GM12878 (cell line): Measurements from ENCODE around the gene NHLRC3. TPM values are rescaled to one million over a fixed set of nuclear protein-coding genes. Genes with fewer than 3 reads are reported as not detected.
"Not testable (repeated sequence)": the region's sequence is repeated elsewhere in the genome, so short reads cannot be mapped to it uniquely, and the experiment has no call there.

Experiments
- ATAC-seq: fragments of 200-7000 bp; cut with Tn5 transposase; 3 replicates; pipeline ENCODE4 v1.9.1; 2020; ENCODE audit warnings: mild to moderate bottlenecking, moderate library complexity
- BruUV-seq: library from RNA; stranded (reverse); fragments of 400-500 nt; replicated peaks from 2 replicates; lab custom pipeline; 2021; lab: Mats Ljungman, UMichigan
- CTCF ChIA-PET: fragments of 300-600 bp; sonication (Branson Sonifier 250); formaldehyde crosslinking; extraction: SDS; loops from one replicate; lab custom pipeline; 2021; ENCODE audit warnings: inconsistent platforms; lab: Yijun Ruan, JAX
- POLR2A ChIA-PET: fragments of 350-600 bp; formaldehyde crosslinking; extraction: SDS; loops from one replicate; lab custom pipeline; 2021; ENCODE audit warnings: inconsistent platforms; lab: Charles Lee
- RAD21 ChIA-PET: fragments of 300-600 bp; sonication (Branson Sonifier 250); formaldehyde crosslinking; loops from one replicate; lab custom pipeline; 2023; ENCODE audit warnings: antibody characterized with exemption; ENCODE audit not compliant: unreplicated experiment; lab: Charles Lee
- SMC1A ChIA-PET: fragments of 300-600 bp; sonication (Branson Sonifier 250); formaldehyde crosslinking; loops from one replicate; lab custom pipeline; 2023; ENCODE audit not compliant: unreplicated experiment, uncharacterized antibody; lab: Charles Lee
- DNase-seq: peaks from one replicate; pipeline ENCODE4 v3.0.0-alpha.2; 2011; ENCODE audit warnings: low read depth, low spot score
- FAIRE-seq: peaks from 3 replicates; lab custom pipeline; 2011; peaks lifted over from hg19 to GRCh38; lab: Jason Lieb, UNC
- H2AFZ ChIP-seq: 2 replicates; pipeline ENCODE4 v1.6.0; 2011; ENCODE audit warnings: low read depth, low read length, control low read depth; ENCODE audit not compliant: control insufficient read depth
- H3K27ac ChIP-seq: 2 replicates; pipeline ENCODE4 v1.5.1; 2011; ENCODE audit warnings: control low read depth; ENCODE audit not compliant: control insufficient read depth, insufficient read depth
- H3K27me3 ChIP-seq, 2 experiments: replicated peaks in 1 of 2; 2 replicates each; pipeline versions ENCODE4 v1.6.0 to v1.6.1; 2011; ENCODE audit warnings: low read length in 1 of 2; ENCODE audit not compliant: control insufficient read depth in 2 of 2, insufficient read depth in 2 of 2
- H3K36me3 ChIP-seq, 2 experiments: 2 replicates each; pipeline ENCODE4 v1.5.1; 2011; ENCODE audit warnings: low read length in 1 of 2; ENCODE audit not compliant: control insufficient read depth in 2 of 2, insufficient read depth in 2 of 2
- H3K4me1 ChIP-seq: 2 replicates; pipeline ENCODE4 v1.6.1; 2011; ENCODE audit warnings: mild to moderate bottlenecking, low read length, moderate library complexity, mixed read lengths; ENCODE audit not compliant: control insufficient read depth, insufficient read depth
- H3K4me2 ChIP-seq: 2 replicates; pipeline ENCODE4 v1.6.0; 2011; ENCODE audit warnings: control low read depth; ENCODE audit not compliant: control insufficient read depth, insufficient read depth
- H3K4me3 ChIP-seq: fragments of 200-600 bp; sonication (generic); 2 replicates; pipeline ENCODE4 v1.5.1; 2016
- H3K79me2 ChIP-seq: 2 replicates; pipeline ENCODE4 v1.6.0; 2011; ENCODE audit warnings: low read length; ENCODE audit not compliant: control insufficient read depth, insufficient read depth
- H3K9ac ChIP-seq: 2 replicates; pipeline ENCODE4 v1.8.0; 2011; ENCODE audit warnings: low read length, control low read depth, mixed read lengths; ENCODE audit not compliant: control insufficient read depth, insufficient read depth
- H3K9me3 ChIP-seq: replicated peaks from 3 replicates; pipeline ENCODE4 v1.5.1; 2011; ENCODE audit warnings: mild to moderate bottlenecking, low read length; ENCODE audit not compliant: control insufficient read depth, insufficient read depth
- H4K20me1 ChIP-seq: 2 replicates; pipeline ENCODE4 v1.6.0; 2011; ENCODE audit not compliant: control insufficient read depth, insufficient read depth
- CBX5 ChIP-seq: sonication (generic); IDR thresholded peaks from 2 replicates; pipeline ENCODE4 v1.6.1; 2016; ENCODE audit warnings: low read depth, moderate library complexity, mild to moderate bottlenecking, inconsistent platforms
- PKNOX1 ChIP-seq: fragments of 450-650 bp; IDR thresholded peaks from 2 replicates; pipeline ENCODE4 v1.6.1; 2016; ENCODE audit warnings: mild to moderate bottlenecking
- STAT3 ChIP-seq: IDR thresholded peaks from 2 replicates; pipeline ENCODE4 v1.6.1; 2011; ENCODE audit warnings: low read depth, low read length, improper control_type of control experiment
- TBL1XR1 ChIP-seq: IDR thresholded peaks from 2 replicates; pipeline ENCODE4 v1.6.1; 2012; ENCODE audit warnings: low read depth, low read length, improper control_type of control experiment
- WGBS: methylation state at CpG from one replicate; pipeline ENCODE4 v1.1.6; 2016; ENCODE audit warnings: low lambda C conversion rate; ENCODE audit not compliant: insufficient replicate concordance, insufficient coverage; ENCODE audit errors: missing lambda C conversion rate; 5-methylcytosine and 5-hydroxymethylcytosine counted together
- in situ Hi-C: fragments of 300-500 bp; cut with MboI; formaldehyde crosslinking; loops from 9 replicates; pipeline ENCODE4 v1.14.3; 2018; ENCODE audit warnings: mixed read lengths
- intact Hi-C: fragments of 100-400 bp; cut with micrococcal nuclease; formaldehyde crosslinking; loops from one replicate; pipeline ENCODE4 v1.14.2; 2022; ENCODE audit not compliant: unreplicated experiment
- polyA plus RNA-seq, 11 experiments: library from polyadenylated mRNA; depleted of rRNA in 4 of 11; unstranded in 6 of 11; stranded (reverse) in 5 of 11; fragments of >200 nt; fragmentation: Nextera tagmentation in 4 of 11; fragmentation: Illumina TruSeq in 1 of 11; extraction: Ambion mirVana in 4 of 11; extraction: Trizol in 1 of 11; gene quantifications; 1 replicate in 1 of 11; 2 replicates in 10 of 11; pipeline versions ENCODE4 v1.2.1 to v1.2.3, GENCODE V29; 2011 to 2016; ENCODE audit warnings: inconsistent platforms in 2 of 11, missing spikeins in 2 of 11, low read depth in 1 of 11
- total RNA-seq, 4 experiments: library from RNA; depleted of rRNA in 3 of 4; stranded (reverse); fragments of >200 nt in 3 of 4; fragmentation: Illumina TruSeq in 1 of 4; extraction: Trizol in 1 of 4; gene quantifications; 2 replicates each; pipeline versions ENCODE4 v1.2.1 to v1.2.3, GENCODE V29; 2013 to 2021

The NHLRC3 gene
- total and polyA plus RNA-seq, 10 of the 15 experiments (the other 5 are each of a cell fraction or from before 2014, with no cell fraction given) = 8.3 to 38.0 (median 18.9) TPM

- H3K4me2 ChIP-seq, H3K4me1 ChIP-seq, POLR2A ChIA-PET, RAD21 ChIA-PET, H3K9ac ChIP-seq, intact Hi-C loops, H3K79me2 ChIP-seq, H3K27me3 ChIP-seq, ATAC-seq, H3K36me3 ChIP-seq, SMC1A ChIA-PET, CTCF ChIA-PET, H3K9me3 ChIP-seq, H3K27ac ChIP-seq, H2AFZ ChIP-seq, FAIRE-seq, DNase-seq, BruUV-seq, in situ Hi-C loops, H3K4me3 ChIP-seq, H4K20me1 ChIP-seq: not testable (repeated sequence)
- 7% methylated on average over 1 of the region's 1 CpG for WGBS
Measured at GRCh38 chr13:39086251-39086945, 48.1 kb downstream of the NHLRC3 start.

- FAIRE-seq = no peak
- RAD21 ChIA-PET = no interaction called here
- POLR2A ChIA-PET = no interaction called here
Measured at GRCh38 chr13:39091586-39091985, 53.3 kb downstream of the NHLRC3 start.

More at GRCh38 chr13:39091586-39091985, 53.3 kb downstream of the NHLRC3 start:
- DNase-seq = no peak
- SMC1A ChIA-PET = no interaction called here
- intact Hi-C loops = no loop called here
- Histone ChIP-seq H3K4me2 (no peak overlapping the region), H2AFZ (no peak overlapping the region), H3K4me1 (peaks cover 3% of the 10 kb centered on the region; the same call in 1 of the 2 replicates), H3K27me3 (no peaks in the 10 kb centered on the region; a peak in 2 of 4 replicates), H3K9me3 (no peaks in the 10 kb centered on the region), H3K79me2 (no peaks in the 10 kb centered on the region), H3K9ac (no peak overlapping the region), H3K36me3 (no peaks in the 10 kb centered on the region), H3K4me3 (no peak overlapping the region), H3K27ac (no peak overlapping the region), H4K20me1 (no peaks in the 10 kb centered on the region)
- no TSS peak for BruUV-seq
- no peak for ATAC-seq
- TF ChIP-seq PKNOX1 (no peak), STAT3 (no peak), TBL1XR1 (no peak), CBX5 (no peak)
- CTCF ChIA-PET = no interaction called here
- in situ Hi-C loops = no loop called here
